CD8-positive, alpha-beta memory T cell (primary cell): ENCODE data around the gene TEAD4. TPM values are rescaled to one million over a fixed set of nuclear protein-coding genes. Genes with fewer than 3 reads are reported as not detected.

Source experiments
- CTCF ChIA-PET: fragments of 350-600 bp; sonication (Branson Sonifier 250); formaldehyde crosslinking; loops from one replicate; lab custom pipeline; 2021; ENCODE audit warnings: antibody characterized with exemption; lab: Charles Lee
- POLR2A ChIA-PET: fragments of 350-600 bp; sonication (Branson Sonifier 250); formaldehyde crosslinking; loops from one replicate; lab custom pipeline; 2021; ENCODE audit warnings: antibody characterized with exemption; lab: Charles Lee
- DNase-seq, 5 donors: peaks; one replicate each; pipeline versions ENCODE4 v3.0.0 to v3.0.0-alpha.2; 2020 to 2022; ENCODE audit warnings: mixed read lengths in 1 of 5
- H3K27ac ChIP-seq: one replicate; pipeline ENCODE4 v1.7.0; 2013; ENCODE audit warnings: low read depth, mild to moderate bottlenecking, low read length, moderate library complexity
- H3K27me3 ChIP-seq: 2 replicates; pipeline ENCODE4 v1.7.0; 2013; ENCODE audit warnings: low read length, mild to moderate bottlenecking; ENCODE audit not compliant: insufficient read depth, poor library complexity, severe bottlenecking
- H3K36me3 ChIP-seq: 2 replicates; pipeline ENCODE4 v1.7.0; 2013; ENCODE audit warnings: mild to moderate bottlenecking, low read length, moderate library complexity; ENCODE audit not compliant: insufficient read depth
- H3K4me1 ChIP-seq: 2 replicates; pipeline ENCODE4 v1.7.0; 2013; ENCODE audit warnings: mild to moderate bottlenecking, low read length, moderate library complexity; ENCODE audit not compliant: insufficient read depth
- H3K4me3 ChIP-seq: 2 replicates; pipeline ENCODE4 v1.7.0; 2013; ENCODE audit warnings: mild to moderate bottlenecking, low read length
- H3K9me3 ChIP-seq: 2 replicates; pipeline ENCODE4 v1.7.0; 2013; ENCODE audit warnings: mild to moderate bottlenecking, low read length
- H3K27ac Mint-ChIP-seq, 8 donors: one replicate each; pipeline ENCODE4 v1.8.0; 2020 to 2021; ENCODE audit warnings: mixed read lengths in 8 of 8, mild to moderate bottlenecking in 6 of 8, inconsistent platforms in 3 of 8, moderate library complexity in 3 of 8
- H3K27me3 Mint-ChIP-seq, 2 donors: one replicate each; pipeline ENCODE4 v1.8.0; 2020 to 2021; ENCODE audit warnings: mixed read lengths in 2 of 2, mild to moderate bottlenecking in 1 of 2, moderate library complexity in 1 of 2
- H3K36me3 Mint-ChIP-seq, 3 donors: one replicate each; pipeline ENCODE4 v1.8.0; 2020 to 2021; ENCODE audit warnings: mixed read lengths in 3 of 3, inconsistent platforms in 1 of 3, mild to moderate bottlenecking in 1 of 3
- H3K4me1 Mint-ChIP-seq, 3 donors: one replicate each; pipeline ENCODE4 v1.8.0; 2020 to 2021; ENCODE audit warnings: mixed read lengths in 3 of 3, inconsistent platforms in 1 of 3, mild to moderate bottlenecking in 1 of 3
- H3K4me3 Mint-ChIP-seq, 7 donors: one replicate each; pipeline ENCODE4 v1.8.0; 2020 to 2021; ENCODE audit warnings: mixed read lengths in 7 of 7, mild to moderate bottlenecking in 6 of 7, moderate library complexity in 4 of 7, inconsistent platforms in 2 of 7
- H3K9me3 Mint-ChIP-seq, 5 donors: one replicate each; pipeline ENCODE4 v1.8.0; 2020 to 2022; ENCODE audit warnings: mixed read lengths in 5 of 5, mild to moderate bottlenecking in 3 of 5, moderate library complexity in 2 of 5, inconsistent platforms in 1 of 5
- polyA plus RNA-seq: library from polyadenylated mRNA; unstranded; fragments of 300-500 nt; fragmentation: Illumina TruSeq; gene quantifications from one replicate; pipeline ENCODE4 v1.2.3, GENCODE V29; 2021
- total RNA-seq, 2 experiments: library from RNA; stranded (reverse); gene quantifications; one replicate each; pipeline ENCODE4 v1.2.3, GENCODE V29; 2021

TEAD4 gene
- total and polyA plus RNA-seq, 3 experiments from 2014 or later: 1.7 to 2.1 TPM; not detected in 1

- no peak overlapping the region for H3K4me3 ChIP-seq
- no peaks in the 10 kb centered on the region for H3K36me3 Mint-ChIP-seq
- no peaks in the 10 kb centered on the region for H3K27me3 ChIP-seq
- no peak for DNase-seq
- no peaks in the 10 kb centered on the region for H3K9me3 ChIP-seq
- no peak overlapping the region for H3K27ac ChIP-seq
- ChIA-PET POLR2A (no interaction called here), CTCF (no interaction called here)
- no peaks in the 10 kb centered on the region for H3K9me3 Mint-ChIP-seq
- no peaks in the 10 kb centered on the region for H3K4me1 ChIP-seq
- no peak overlapping the region for H3K27ac Mint-ChIP-seq
- H3K36me3 ChIP-seq: no peaks in the 10 kb centered on the region
- H3K4me1 Mint-ChIP-seq: no peaks in the 10 kb centered on the region
- H3K27me3 Mint-ChIP-seq: peaks cover 10 to 18% of the 10 kb centered on the region in 2 donors
- no peak overlapping the region for H3K4me3 Mint-ChIP-seq
Observed at GRCh38 chr12:3030821-3031429, 71.7 kb downstream of the TEAD4 start.

- no peak overlapping the region for H3K27ac ChIP-seq
- no peaks in the 10 kb centered on the region for H3K36me3 ChIP-seq
- H3K4me1 ChIP-seq: no peaks in the 10 kb centered on the region
- Mint-ChIP-seq H3K4me3 (no peak overlapping the region), H3K27me3 (peaks cover 10 to 18% of the 10 kb centered on the region in 2 donors), H3K36me3 (no peaks in the 10 kb centered on the region), H3K4me1 (no peaks in the 10 kb centered on the region), H3K27ac (no peak overlapping the region), H3K9me3 (no peaks in the 10 kb centered on the region)
- CTCF ChIA-PET: no interaction called here
- no peaks in the 10 kb centered on the region for H3K9me3 ChIP-seq
- no peak for DNase-seq
- no peaks in the 10 kb centered on the region for H3K27me3 ChIP-seq
- POLR2A ChIA-PET: no interaction called here
- no peak overlapping the region for H3K4me3 ChIP-seq
Observed at GRCh38 chr12:3032161-3032560, 73.0 kb downstream of the TEAD4 start.

- no peaks in the 10 kb centered on the region for H3K36me3 ChIP-seq
- Mint-ChIP-seq H3K27me3 (peaks cover 12 to 18% of the 10 kb centered on the region in 2 donors), H3K36me3 (no peaks in the 10 kb centered on the region), H3K9me3 (no peaks in the 10 kb centered on the region), H3K4me3 (no peak overlapping the region), H3K27ac (no peak overlapping the region), H3K4me1 (no peaks in the 10 kb centered on the region)
- H3K4me1 ChIP-seq: no peaks in the 10 kb centered on the region
- ChIA-PET CTCF (no interaction called here), POLR2A (no interaction called here)
- DNase-seq: no peak
- no peak overlapping the region for H3K4me3 ChIP-seq
- no peak overlapping the region for H3K27ac ChIP-seq
- H3K27me3 ChIP-seq: no peaks in the 10 kb centered on the region
- no peaks in the 10 kb centered on the region for H3K9me3 ChIP-seq
Observed at GRCh38 chr12:3032770-3033538, 73.8 kb downstream of the TEAD4 start.

GRCh38 chr12:3033539-3033867 is 74.3 kb downstream of the TEAD4 start:
- Histone ChIP-seq H3K36me3 (no peaks in the 10 kb centered on the region), H3K4me1 (no peaks in the 10 kb centered on the region), H3K27me3 (no peaks in the 10 kb centered on the region), H3K9me3 (no peaks in the 10 kb centered on the region), H3K4me3 (no peak overlapping the region), H3K27ac (no peak overlapping the region)
- DNase-seq: no peak
- H3K27me3 Mint-ChIP-seq: peaks cover 16 to 18% of the 10 kb centered on the region in 2 donors
- no peak overlapping the region for H3K27ac Mint-ChIP-seq
- H3K36me3 Mint-ChIP-seq: no peaks in the 10 kb centered on the region
- ChIA-PET CTCF (no interaction called here), POLR2A (no interaction called here)
- no peak overlapping the region for H3K4me3 Mint-ChIP-seq
- no peaks in the 10 kb centered on the region for H3K4me1 Mint-ChIP-seq
- no peaks in the 10 kb centered on the region for H3K9me3 Mint-ChIP-seq

GRCh38 chr12:3034067-3034750 is 75.0 kb downstream of the TEAD4 start:
- CTCF ChIA-PET: no interaction called here
- H3K27me3 Mint-ChIP-seq: peaks cover 18% of the 10 kb centered on the region in 2 donors
- Histone ChIP-seq H3K4me1 (no peaks in the 10 kb centered on the region), H3K9me3 (no peaks in the 10 kb centered on the region), H3K27me3 (no peaks in the 10 kb centered on the region), H3K27ac (no peak overlapping the region), H3K4me3 (no peak overlapping the region), H3K36me3 (no peaks in the 10 kb centered on the region)
- no peak for DNase-seq
- H3K4me1 Mint-ChIP-seq: no peaks in the 10 kb centered on the region
- H3K9me3 Mint-ChIP-seq: no peaks in the 10 kb centered on the region
- POLR2A ChIA-PET: no interaction called here
- H3K27ac Mint-ChIP-seq: no peak overlapping the region
- H3K4me3 Mint-ChIP-seq: no peak overlapping the region
- no peaks in the 10 kb centered on the region for H3K36me3 Mint-ChIP-seq

- POLR2A ChIA-PET: no interaction called here
- no peaks in the 10 kb centered on the region for H3K4me1 ChIP-seq
- no peak overlapping the region for H3K4me3 ChIP-seq
- H3K4me1 Mint-ChIP-seq: no peaks in the 10 kb centered on the region
- no peaks in the 10 kb centered on the region for H3K36me3 Mint-ChIP-seq
- H3K27ac ChIP-seq: no peak overlapping the region
- no peak overlapping the region for H3K27ac Mint-ChIP-seq
- no peaks in the 10 kb centered on the region for H3K36me3 ChIP-seq
- no peaks in the 10 kb centered on the region for H3K27me3 ChIP-seq
- no peak for DNase-seq
- no peak overlapping the region for H3K4me3 Mint-ChIP-seq
- H3K9me3 ChIP-seq: no peaks in the 10 kb centered on the region
- CTCF ChIA-PET: no interaction called here
- H3K27me3 Mint-ChIP-seq: peaks cover 18% of the 10 kb centered on the region in 2 donors
- no peaks in the 10 kb centered on the region for H3K9me3 Mint-ChIP-seq
Observed at GRCh38 chr12:3035171-3035570, 76.0 kb downstream of the TEAD4 start.

GRCh38 chr12:3035815-3036702 is 76.9 kb downstream of the TEAD4 start:
- no peak overlapping the region for H3K27ac ChIP-seq
- Mint-ChIP-seq H3K4me3 (no peak overlapping the region), H3K9me3 (no peaks in the 10 kb centered on the region), H3K36me3 (no peaks in the 10 kb centered on the region), H3K4me1 (no peaks in the 10 kb centered on the region), H3K27ac (peak overlapping the region in 1 of 8 donors; percentile 64), H3K27me3 (peaks cover 13 to 16% of the 10 kb centered on the region in 2 donors)
- POLR2A ChIA-PET: no interaction called here
- no peak for DNase-seq
- H3K4me1 ChIP-seq: no peaks in the 10 kb centered on the region
- CTCF ChIA-PET: no interaction called here
- H3K4me3 ChIP-seq: no peak overlapping the region
- H3K36me3 ChIP-seq: no peaks in the 10 kb centered on the region
- H3K9me3 ChIP-seq: no peaks in the 10 kb centered on the region
- no peaks in the 10 kb centered on the region for H3K27me3 ChIP-seq
